Measurements from ENCODE around the gene POU4F3. TPM values are rescaled to one million over a fixed set of nuclear protein-coding genes. Genes with fewer than 3 reads are reported as not detected.
A peak's percentile ranks its signal among the peaks of the same experiment; 100 is the strongest.
"Not testable (repeated sequence)": the region's sequence is repeated elsewhere in the genome, so short reads cannot be mapped to it uniquely, and the experiment has no call there.

Gene POU4F3
- total RNA-seq: not detected

GRCh38 chr5:146338774-146339714, at the start of gene POU4F3:
TSS of gene POU4F3 (plus strand) at chr5:146338839. CDS start at chr5:146339113, 274 bp downstream.
- peaks cover 8% of the 10 kb centered on the region for H3K4me1 Mint-ChIP-seq
- no peak within 1 kb of the TSS for H3K4me3 Mint-ChIP-seq
- ChIA-PET POLR2A (interaction anchor here (0.8 kb wide), 1 partner anchor 108 kb away, joined by 3 read pairs; the partner anchor contains the start of gene TCERG1), CTCF (no interaction called here)
- peaks cover 8% of the 10 kb centered on the region for H3K36me3 Mint-ChIP-seq (ENCODE audit: low read depth)
- no peak for DNase-seq
- H3K27me3 Mint-ChIP-seq: peaks cover 89% of the 10 kb centered on the region
- no peaks in the 10 kb centered on the region for H3K9me3 Mint-ChIP-seq
- peak within 1 kb of the TSS; percentile 52 for H3K27ac Mint-ChIP-seq

DNA sequence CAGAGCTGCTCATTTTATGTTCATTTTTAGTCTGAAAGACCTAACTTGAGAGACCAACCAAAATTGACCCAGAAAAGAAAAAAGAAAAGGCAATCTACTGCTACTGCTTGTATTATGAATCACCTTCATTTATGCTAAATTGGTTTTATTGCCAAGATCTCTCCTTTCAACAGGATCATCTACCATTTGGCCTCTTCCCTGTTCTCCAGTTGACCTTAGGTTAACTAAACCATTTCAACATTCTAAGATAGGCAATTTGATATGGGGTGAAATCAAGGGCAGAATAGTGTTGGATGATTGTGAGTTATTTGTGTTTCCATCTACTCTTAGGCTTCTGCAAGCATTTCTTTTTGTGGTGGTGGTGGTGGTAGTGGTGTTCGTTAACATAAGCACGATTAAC, 48.3 kb upstream of the POU4F3 start:
- CTCF ChIA-PET: interaction anchor here (0.6 to 1.2 kb wide), 4 partner anchors 8 to 156 kb away, joined by 3 to 4 read pairs (median 3); no protein-coding TSS in a partner anchor

DNA sequence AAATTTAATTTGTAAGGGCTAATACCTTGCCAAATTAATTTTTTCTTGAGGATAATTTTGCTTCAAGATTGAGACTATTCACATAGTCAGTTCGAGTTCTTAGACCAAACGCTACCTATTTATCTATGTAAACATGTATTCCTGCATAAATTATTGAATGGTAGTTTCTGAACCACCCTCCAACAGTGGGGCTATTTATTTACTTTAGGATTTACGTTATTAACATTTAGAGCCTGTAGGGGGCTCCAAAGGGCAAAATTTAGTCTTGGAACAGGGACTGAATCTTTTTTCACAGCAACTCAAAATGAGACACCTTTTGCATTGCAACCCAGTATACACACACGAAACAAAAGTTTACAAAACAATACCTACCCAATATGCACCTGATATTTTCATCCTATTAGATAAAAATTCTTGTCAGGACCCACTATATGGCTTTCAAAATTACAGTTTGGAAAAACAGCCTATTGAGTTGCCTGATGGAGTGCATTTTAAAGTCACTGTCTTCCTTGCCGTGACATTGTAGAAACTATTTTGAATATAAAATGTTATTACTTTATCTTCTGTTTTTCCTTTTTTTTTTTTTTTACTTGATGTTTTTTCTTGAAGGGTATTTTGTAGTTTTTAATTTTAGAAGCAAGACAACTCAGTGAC, 47.1 kb upstream of the POU4F3 start:
- Mint-ChIP-seq H3K27ac (no peak overlapping the region), H3K36me3 (ENCODE audit: low read depth) (peaks cover 3% of the 10 kb centered on the region), H3K9me3 (no peaks in the 10 kb centered on the region), H3K4me1 (no peaks in the 10 kb centered on the region), H3K4me3 (no peak overlapping the region), H3K27me3 (no peaks in the 10 kb centered on the region)
- DNase-seq: no peak
- CTCF ChIA-PET: interaction anchor here (1.0 to 1.1 kb wide), 2 partner anchors 44 to 155 kb away, joined by 3 read pairs; partner anchors contain the start of gene TCERG1
- POLR2A ChIA-PET: no interaction called here

More for the DNA sequence above, 48.3 kb upstream of the POU4F3 start:
- H3K9me3 Mint-ChIP-seq: no peaks in the 10 kb centered on the region
- peaks cover 8% of the 10 kb centered on the region for H3K36me3 Mint-ChIP-seq (ENCODE audit: low read depth)
- POLR2A ChIA-PET: no interaction called here
- no peak overlapping the region for H3K4me3 Mint-ChIP-seq
- no peaks in the 10 kb centered on the region for H3K4me1 Mint-ChIP-seq
- DNase-seq: no peak
- H3K27ac Mint-ChIP-seq: no peak overlapping the region
- no peaks in the 10 kb centered on the region for H3K27me3 Mint-ChIP-seq

GRCh38 chr5:146296245-146296644, 42.4 kb upstream of the POU4F3 start:
- no peak overlapping the region for H3K27ac Mint-ChIP-seq
- peaks cover 2% of the 10 kb centered on the region for H3K27me3 Mint-ChIP-seq
- H3K9me3 Mint-ChIP-seq: no peaks in the 10 kb centered on the region
- ChIA-PET CTCF (no interaction called here), POLR2A (no interaction called here)
- DNase-seq: no peak
- H3K36me3 Mint-ChIP-seq (ENCODE audit: low read depth): no peaks in the 10 kb centered on the region
- H3K4me1 Mint-ChIP-seq: no peaks in the 10 kb centered on the region
- no peak overlapping the region for H3K4me3 Mint-ChIP-seq

DNA sequence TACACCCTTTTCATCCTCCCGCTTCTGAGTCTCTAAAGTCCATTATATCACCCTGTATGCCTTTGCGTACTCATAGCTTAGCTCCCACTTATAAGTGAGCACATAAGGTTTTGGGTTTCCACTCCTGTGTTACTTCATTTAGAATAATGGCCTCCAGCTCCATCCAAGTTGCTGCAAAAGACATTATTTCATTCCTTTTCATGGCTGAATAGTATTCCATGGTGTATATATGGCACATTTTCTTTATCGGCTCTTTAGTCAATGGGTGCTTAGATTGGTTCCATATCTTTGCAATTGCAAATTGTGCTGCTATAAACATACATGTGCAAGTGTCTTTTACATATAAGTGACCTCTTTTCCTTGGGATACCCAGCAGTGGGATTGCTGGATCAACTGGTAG, 39.7 kb upstream of the POU4F3 start:
- DNase-seq; H3K36me3 Mint-ChIP-seq (ENCODE audit: low read depth): not testable (repeated sequence)

DNA sequence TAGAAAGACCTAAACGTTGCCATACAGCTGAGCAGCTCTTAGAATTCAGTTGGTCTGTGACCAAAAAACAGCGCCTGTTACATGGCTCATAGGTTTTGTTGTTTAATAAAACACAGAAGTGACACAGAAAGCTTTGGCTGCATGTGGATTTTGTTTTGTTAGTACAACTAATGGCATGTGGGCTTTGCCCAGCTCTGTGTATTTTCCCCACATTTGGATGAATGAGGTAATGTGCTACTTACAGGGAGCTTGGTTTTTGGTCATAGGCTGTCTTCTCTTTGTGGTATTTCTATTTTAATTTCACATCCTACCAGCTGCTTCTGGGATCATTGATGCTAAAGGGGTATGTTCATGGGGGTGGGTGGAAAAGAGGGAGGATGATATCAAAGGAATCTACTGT, 37.0 kb upstream of the POU4F3 start:
- H3K27ac Mint-ChIP-seq: no peak overlapping the region
- peaks cover 13% of the 10 kb centered on the region for H3K27me3 Mint-ChIP-seq
- ChIA-PET CTCF (no interaction called here), POLR2A (no interaction called here)
- DNase-seq: no peak
- no peaks in the 10 kb centered on the region for H3K4me1 Mint-ChIP-seq
- no peaks in the 10 kb centered on the region for H3K36me3 Mint-ChIP-seq (ENCODE audit: low read depth)
- no peak overlapping the region for H3K4me3 Mint-ChIP-seq
- no peaks in the 10 kb centered on the region for H3K9me3 Mint-ChIP-seq

More for the DNA sequence above, 39.7 kb upstream of the POU4F3 start:
- POLR2A ChIA-PET, H3K27me3 Mint-ChIP-seq, H3K4me1 Mint-ChIP-seq, H3K9me3 Mint-ChIP-seq, H3K4me3 Mint-ChIP-seq, H3K27ac Mint-ChIP-seq: not testable (repeated sequence)
- CTCF ChIA-PET: interaction anchor here (0.6 to 1.2 kb wide), 3 partner anchors 9 to 128 kb away, joined by 3 to 4 read pairs (median 3); no protein-coding TSS in a partner anchor

DNA sequence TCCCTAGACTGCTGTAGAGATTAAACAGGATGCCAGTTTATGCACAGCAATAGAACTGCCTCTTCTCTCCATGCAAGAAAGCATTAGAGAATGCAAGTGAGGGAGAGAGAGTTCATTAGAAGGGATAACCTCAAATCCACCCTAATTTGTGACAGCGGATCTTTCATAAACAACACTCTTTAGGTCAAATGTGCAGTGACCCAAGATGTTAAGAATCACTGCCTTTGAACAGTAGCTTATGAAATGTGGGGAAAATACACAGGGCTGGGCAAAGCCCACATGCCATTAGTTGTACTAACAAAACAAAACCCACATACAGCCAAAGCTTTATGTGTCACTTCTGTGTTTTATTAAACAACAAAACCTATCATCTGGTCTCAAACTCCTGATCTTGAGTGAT, 36.2 kb upstream of the POU4F3 start:
- H3K27ac Mint-ChIP-seq: no peak overlapping the region
- H3K4me1 Mint-ChIP-seq: no peaks in the 10 kb centered on the region
- no peaks in the 10 kb centered on the region for H3K9me3 Mint-ChIP-seq
- H3K36me3 Mint-ChIP-seq (ENCODE audit: low read depth): no peaks in the 10 kb centered on the region
- CTCF ChIA-PET: no interaction called here
- no peak for DNase-seq
- POLR2A ChIA-PET: no interaction called here
- peaks cover 16% of the 10 kb centered on the region for H3K27me3 Mint-ChIP-seq
- H3K4me3 Mint-ChIP-seq: no peak overlapping the region

DNA sequence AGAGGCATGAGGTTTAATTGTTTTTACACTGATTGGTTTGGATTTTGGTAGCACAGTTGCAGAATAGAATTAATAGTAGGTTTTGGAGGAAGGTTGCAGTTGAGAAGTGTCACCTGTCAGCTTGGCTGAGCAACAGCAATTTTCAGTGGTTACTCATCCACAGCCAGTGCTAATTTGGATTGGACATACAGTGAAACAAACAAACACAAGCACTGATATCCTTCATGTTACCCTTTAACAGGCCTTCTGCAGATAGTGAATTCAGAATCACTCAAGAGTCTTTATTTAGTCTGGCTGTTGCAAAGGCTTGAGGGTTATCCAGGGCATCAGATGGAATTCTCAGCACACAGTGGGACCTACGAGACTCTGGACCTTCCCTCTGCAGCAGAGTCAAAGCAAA, 31.8 kb upstream of the POU4F3 start:
- DNase-seq: no peak
- H3K4me1 Mint-ChIP-seq: no peaks in the 10 kb centered on the region
- peaks cover 16% of the 10 kb centered on the region for H3K27me3 Mint-ChIP-seq
- CTCF ChIA-PET: no interaction called here
- H3K27ac Mint-ChIP-seq: no peak overlapping the region
- H3K4me3 Mint-ChIP-seq: no peak overlapping the region
- POLR2A ChIA-PET: no interaction called here
- H3K9me3 Mint-ChIP-seq: no peaks in the 10 kb centered on the region
- no peaks in the 10 kb centered on the region for H3K36me3 Mint-ChIP-seq (ENCODE audit: low read depth)

DNA sequence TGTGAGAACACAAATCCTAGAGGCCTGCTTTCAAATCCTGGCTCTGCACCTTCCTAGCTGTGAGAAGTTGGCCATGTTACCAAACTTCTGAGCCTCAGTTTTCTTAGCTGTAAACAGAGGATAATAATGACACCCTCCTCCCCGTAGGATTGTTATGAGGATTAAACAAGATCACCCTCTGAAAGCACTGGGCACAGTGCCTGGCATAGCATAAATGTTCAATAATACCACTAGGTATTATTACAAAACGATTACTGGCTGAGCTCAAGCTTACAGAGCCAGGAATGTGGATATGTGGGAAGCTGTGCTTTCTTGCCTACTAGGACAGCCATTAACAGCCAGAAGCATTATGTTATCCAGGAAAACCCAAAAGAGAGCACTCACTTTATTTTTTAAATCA, 30.8 kb upstream of the POU4F3 start:
- no peak overlapping the region for H3K27ac Mint-ChIP-seq
- ChIA-PET CTCF (no interaction called here), POLR2A (no interaction called here)
- H3K4me3 Mint-ChIP-seq: no peak overlapping the region
- H3K4me1 Mint-ChIP-seq: peaks cover under 1% of the 10 kb centered on the region
- peaks cover 18% of the 10 kb centered on the region for H3K27me3 Mint-ChIP-seq
- DNase-seq: no peak
- H3K36me3 Mint-ChIP-seq (ENCODE audit: low read depth): no peaks in the 10 kb centered on the region
- H3K9me3 Mint-ChIP-seq: no peaks in the 10 kb centered on the region

GRCh38 chr5:146310540-146310939, 28.1 kb upstream of the POU4F3 start:
- H3K36me3 Mint-ChIP-seq (ENCODE audit: low read depth): no peaks in the 10 kb centered on the region
- no peak for DNase-seq
- H3K9me3 Mint-ChIP-seq: no peaks in the 10 kb centered on the region
- H3K4me1 Mint-ChIP-seq: peaks cover 5% of the 10 kb centered on the region
- CTCF ChIA-PET: no interaction called here
- no peak overlapping the region for H3K27ac Mint-ChIP-seq
- peaks cover 21% of the 10 kb centered on the region for H3K27me3 Mint-ChIP-seq
- no peak overlapping the region for H3K4me3 Mint-ChIP-seq
- POLR2A ChIA-PET: no interaction called here

DNA sequence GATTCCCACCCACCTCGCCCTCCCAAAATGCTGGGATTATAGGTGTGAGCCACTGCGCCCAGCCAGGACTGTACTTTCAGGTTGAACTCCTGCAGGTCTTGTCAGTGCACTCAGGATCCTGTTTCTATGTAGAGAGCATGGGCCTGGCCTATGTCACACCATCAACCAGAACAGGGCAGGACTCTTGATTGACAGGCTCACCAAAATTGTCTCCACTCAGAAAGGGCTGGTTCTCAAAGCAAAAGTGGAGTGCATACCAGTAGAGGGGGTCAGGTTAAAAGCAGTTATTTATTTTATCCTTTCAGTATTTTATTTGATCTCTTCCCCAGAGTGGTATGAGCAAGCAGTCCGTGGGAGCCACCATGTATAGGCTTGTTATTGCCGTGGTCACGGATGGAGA, 27.4 kb upstream of the POU4F3 start:
- ChIA-PET POLR2A (no interaction called here), CTCF (no interaction called here)
- Mint-ChIP-seq H3K4me1 (peaks cover 5% of the 10 kb centered on the region), H3K4me3 (no peak overlapping the region), H3K9me3 (no peaks in the 10 kb centered on the region), H3K27ac (no peak overlapping the region), H3K27me3 (peaks cover 20% of the 10 kb centered on the region), H3K36me3 (ENCODE audit: low read depth) (no peaks in the 10 kb centered on the region)
- no peak for DNase-seq

DNA sequence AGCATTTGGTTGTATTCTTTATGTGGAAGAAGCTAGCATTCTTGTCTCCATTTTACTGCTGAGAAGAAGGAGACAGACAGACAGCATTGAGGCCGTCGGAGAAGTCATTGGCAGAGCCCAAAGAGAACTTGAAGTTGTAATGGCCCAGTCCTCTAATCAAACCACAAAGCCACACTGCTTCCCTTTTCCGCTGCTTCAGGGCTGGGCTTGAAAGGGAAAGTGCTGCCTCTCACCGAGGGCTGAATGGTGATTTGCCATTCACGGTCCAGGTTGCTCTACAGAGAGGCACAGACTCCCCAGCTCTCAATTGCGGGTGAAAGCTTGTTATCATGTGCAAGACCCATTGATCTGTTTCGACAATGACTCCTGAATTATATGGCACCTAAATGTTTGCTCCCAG, 25.6 kb upstream of the POU4F3 start:
- ChIA-PET POLR2A (no interaction called here), CTCF (interaction anchor here (1.0 kb wide), 1 partner anchor 114 kb away, joined by 3 read pairs; no protein-coding TSS in a partner anchor)
- DNase-seq: no peak
- H3K4me3 Mint-ChIP-seq: no peak overlapping the region
- H3K36me3 Mint-ChIP-seq (ENCODE audit: low read depth): no peaks in the 10 kb centered on the region
- peaks cover 5% of the 10 kb centered on the region for H3K4me1 Mint-ChIP-seq
- peaks cover 16% of the 10 kb centered on the region for H3K27me3 Mint-ChIP-seq
- no peaks in the 10 kb centered on the region for H3K9me3 Mint-ChIP-seq
- no peak overlapping the region for H3K27ac Mint-ChIP-seq

- ChIA-PET POLR2A (no interaction called here), CTCF (no interaction called here)
- Mint-ChIP-seq H3K27me3 (peaks cover 3% of the 10 kb centered on the region), H3K4me1 (no peaks in the 10 kb centered on the region), H3K36me3 (ENCODE audit: low read depth) (no peaks in the 10 kb centered on the region), H3K9me3 (no peaks in the 10 kb centered on the region), H3K4me3 (no peak overlapping the region), H3K27ac (no peak overlapping the region)
- DNase-seq: no peak
Observed at GRCh38 chr5:146321571-146321970, 17.1 kb upstream of the POU4F3 start.

Measured in activated CD4-positive, alpha-beta memory T cell treated with anti-CD3 and anti-CD28 coated beads, Interleukin-2, amount 10 ng/mL, durations not matched to agents 7 days and 5 days (primary cell).